ENCODE measurements around the gene HABP4.

DNA sequence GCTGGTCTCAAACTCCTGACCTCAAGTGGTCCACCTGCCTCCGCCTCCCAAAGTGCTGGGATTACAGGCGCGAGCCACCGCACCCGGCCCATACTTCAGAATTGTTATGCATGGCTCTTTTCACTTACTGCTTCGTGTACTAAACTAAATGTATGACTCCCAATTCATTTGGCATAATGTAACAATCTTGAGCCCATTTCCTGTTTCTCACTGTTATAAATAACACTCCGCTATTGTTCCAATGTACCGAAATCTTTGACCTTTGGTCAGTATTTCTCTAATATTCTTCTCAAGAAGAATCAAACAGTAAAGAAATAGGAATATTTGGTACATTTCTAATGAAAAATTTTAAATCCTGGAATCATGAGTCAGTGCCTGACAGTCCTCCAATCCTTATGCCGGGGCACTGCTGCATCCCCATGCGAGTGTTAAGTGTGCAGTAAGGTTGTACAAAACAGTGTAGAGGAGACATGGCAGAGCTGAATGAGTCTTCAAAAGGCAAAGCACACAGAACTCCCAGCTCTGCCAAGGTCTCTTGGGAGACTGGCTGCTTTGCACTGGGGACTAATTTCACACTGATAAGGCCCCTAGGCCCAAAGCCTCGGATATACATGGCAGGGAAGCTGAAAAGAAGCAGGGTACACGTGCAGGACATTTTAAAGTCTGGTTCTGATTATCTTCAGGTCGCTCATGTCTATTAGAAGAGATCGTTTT lies 58.4 kb downstream of the HABP4 start:
- TF ChIP-seq POLR2AphosphoS5 (IDR thresholded peaks at IDR 0.05; ENCODE audit: low read depth, low read length), result no peak
- TF ChIP-seq POLR2A (IDR thresholded peaks at IDR 0.05; ENCODE audit: low read depth, low read length), result no peak
